ENCODE results near the gene MARCHF5. TPM values are rescaled to one million over a fixed set of nuclear protein-coding genes. Genes with fewer than 3 reads are reported as not detected.
A peak's percentile ranks its signal among the peaks of the same experiment; 100 is the strongest.
"Not testable (repeated sequence)": the region's sequence is repeated elsewhere in the genome, so short reads cannot be mapped to it uniquely, and the experiment has no call there.

The MARCHF5 gene
- total RNA-seq, 8 experiments from 2014 or later, result 10.9 to 32.9 (median 17.1) TPM

- H3K4me1 ChIP-seq (replicated peaks in 1 of 2), result no peaks in the 10 kb centered on the region
- WGBS, 10 experiments, result 0 to 100% (median 91%) methylated on average over 1 to 2 of the region's 2 CpGs; no CpG with 5 or more reads in 6 of the 10 experiments
- H3K4me3 ChIP-seq, result no peak overlapping the region
- ATAC-seq (replicated peaks in 6 of 8), result peak in 3 of 8 experiments; percentile 95 to 96 (median 95)
- in situ Hi-C loops (cut with MboI; ENCODE audit: low pct_unique_long_range_greater_than_20kb in 2 of 9, low sequenced_read_pairs in 9 of 9, unreplicated experiment in 9 of 9), result no loop called here
- H3K27ac ChIP-seq, result no peak overlapping the region
Observed at GRCh38 chr10:92316610-92317009, 25.6 kb downstream of the MARCHF5 start.

GRCh38 chr10:92323079-92323478, 32.1 kb downstream of the MARCHF5 start:
- in situ Hi-C loops (cut with MboI; ENCODE audit: low pct_unique_long_range_greater_than_20kb in 2 of 9, low sequenced_read_pairs in 9 of 9, unreplicated experiment in 9 of 9), result no loop called here
- no peaks in the 10 kb centered on the region for H3K4me1 ChIP-seq (replicated peaks in 1 of 2)
- no peak overlapping the region for H3K27ac ChIP-seq
- 83 to 100% (median 95%) methylated on average over 2 of the region's 2 CpGs; no CpG with 5 or more reads in 7 of the 10 experiments for WGBS, 10 experiments
- no peak overlapping the region for H3K4me3 ChIP-seq
- ATAC-seq (replicated peaks in 6 of 8), result no peak

- WGBS, 10 experiments, result 64 to 100% (median 90%) methylated on average over 1 to 3 of the region's 3 CpGs; no CpG with 5 or more reads in 1 of the 10 experiments
- Histone ChIP-seq H3K4me3 (no peak overlapping the region), H3K27ac (no peak overlapping the region), H3K4me1 (replicated peaks in 1 of 2) (no peaks in the 10 kb centered on the region)
- in situ Hi-C loops (cut with MboI; ENCODE audit: low pct_unique_long_range_greater_than_20kb in 2 of 9, low sequenced_read_pairs in 9 of 9, unreplicated experiment in 9 of 9), result no loop called here
- peak in 1 of 8 experiments; percentile 13 for ATAC-seq (replicated peaks in 6 of 8)
Observed at GRCh38 chr10:92327445-92328433, 36.8 kb downstream of the MARCHF5 start.

- Histone ChIP-seq H3K4me3 (no peak overlapping the region), H3K4me1 (replicated peaks in 1 of 2) (no peaks in the 10 kb centered on the region), H3K27ac (no peak overlapping the region)
- ATAC-seq (replicated peaks in 6 of 8), result no peak
- in situ Hi-C loops (cut with MboI; ENCODE audit: low pct_unique_long_range_greater_than_20kb in 2 of 9, low sequenced_read_pairs in 9 of 9, unreplicated experiment in 9 of 9), result no loop called here
Observed at GRCh38 chr10:92328993-92329392, 38.0 kb downstream of the MARCHF5 start.

GRCh38 chr10:92329927-92330326, 39.0 kb downstream of the MARCHF5 start:
- H3K4me3 ChIP-seq; H3K27ac ChIP-seq; in situ Hi-C loops (cut with MboI; ENCODE audit: low pct_unique_long_range_greater_than_20kb in 2 of 9, low sequenced_read_pairs in 9 of 9, unreplicated experiment in 9 of 9); ATAC-seq (replicated peaks in 6 of 8); H3K4me1 ChIP-seq (replicated peaks in 1 of 2): not testable (repeated sequence)
- 85 to 100% (median 95%) methylated on average over 3 to 6 of the region's 6 CpGs; no CpG with 5 or more reads in 4 of the 10 experiments for WGBS, 10 experiments

- WGBS, 10 experiments, result 100% methylated on average over 2 of the region's 2 CpGs; no CpG with 5 or more reads in 6 of the 10 experiments
- no peak for ATAC-seq (replicated peaks in 6 of 8)
- no peak overlapping the region for H3K4me3 ChIP-seq
Observed at GRCh38 chr10:92342796-92343195, 51.8 kb downstream of the MARCHF5 start.

GRCh38 chr10:92345575-92345974, 54.6 kb downstream of the MARCHF5 start:
- in situ Hi-C loops (cut with MboI; ENCODE audit: low pct_unique_long_range_greater_than_20kb in 2 of 9, low sequenced_read_pairs in 9 of 9, unreplicated experiment in 9 of 9); H3K4me3 ChIP-seq; ATAC-seq (replicated peaks in 6 of 8); H3K4me1 ChIP-seq (replicated peaks in 1 of 2); H3K27ac ChIP-seq: not testable (repeated sequence)
- WGBS, 10 experiments, result 80 to 100% (median 96%) methylated on average over 1 to 5 of the region's 5 CpGs; no CpG with 5 or more reads in 2 of the 10 experiments

More at GRCh38 chr10:92342796-92343195, 51.8 kb downstream of the MARCHF5 start:
- no peak overlapping the region for H3K27ac ChIP-seq
- in situ Hi-C loops (cut with MboI; ENCODE audit: low pct_unique_long_range_greater_than_20kb in 2 of 9, low sequenced_read_pairs in 9 of 9, unreplicated experiment in 9 of 9), result no loop called here
- H3K4me1 ChIP-seq (replicated peaks in 1 of 2), result no peaks in the 10 kb centered on the region

GRCh38 chr10:92347035-92347676, 56.2 kb downstream of the MARCHF5 start:
- H3K27ac ChIP-seq; in situ Hi-C loops (cut with MboI; ENCODE audit: low pct_unique_long_range_greater_than_20kb in 2 of 9, low sequenced_read_pairs in 9 of 9, unreplicated experiment in 9 of 9): not testable (repeated sequence)
- WGBS, 10 experiments, result 90 to 100% (median 100%) methylated on average over 1 to 5 of the region's 9 CpGs; no CpG with 5 or more reads in 4 of the 10 experiments

GRCh38 chr10:92350411-92350810, 59.4 kb downstream of the MARCHF5 start:
- Histone ChIP-seq H3K27ac (no peak overlapping the region), H3K4me3 (no peak overlapping the region), H3K4me1 (replicated peaks in 1 of 2) (no peaks in the 10 kb centered on the region)
- no peak for ATAC-seq (replicated peaks in 6 of 8)
- in situ Hi-C loops (cut with MboI; ENCODE audit: low pct_unique_long_range_greater_than_20kb in 2 of 9, low sequenced_read_pairs in 9 of 9, unreplicated experiment in 9 of 9), result no loop called here
- 67 to 100% (median 98%) methylated on average over 1 to 3 of the region's 4 CpGs; no CpG with 5 or more reads in 4 of the 10 experiments for WGBS, 10 experiments

More at GRCh38 chr10:92347035-92347676, 56.2 kb downstream of the MARCHF5 start:
- not testable (repeated sequence) for H3K4me3 ChIP-seq; H3K4me1 ChIP-seq (replicated peaks in 1 of 2); ATAC-seq (replicated peaks in 6 of 8)

GRCh38 chr10:92354587-92354986, 63.6 kb downstream of the MARCHF5 start:
- 0 to 100% (median 33%) methylated on average over 1 to 4 of the region's 4 CpGs for WGBS, 10 experiments
- H3K4me3 ChIP-seq, result no peak overlapping the region
- H3K4me1 ChIP-seq (replicated peaks in 1 of 2), result no peaks in the 10 kb centered on the region
- no peak for ATAC-seq (replicated peaks in 6 of 8)
- in situ Hi-C loops (cut with MboI; ENCODE audit: low pct_unique_long_range_greater_than_20kb in 2 of 9, low sequenced_read_pairs in 9 of 9, unreplicated experiment in 9 of 9), result no loop called here
- no peak overlapping the region for H3K27ac ChIP-seq

GRCh38 chr10:92356041-92356440, 65.1 kb downstream of the MARCHF5 start:
- H3K4me1 ChIP-seq (replicated peaks in 1 of 2), result no peaks in the 10 kb centered on the region
- in situ Hi-C loops (cut with MboI; ENCODE audit: low pct_unique_long_range_greater_than_20kb in 2 of 9, low sequenced_read_pairs in 9 of 9, unreplicated experiment in 9 of 9), result no loop called here
- no peak overlapping the region for H3K27ac ChIP-seq
- H3K4me3 ChIP-seq, result no peak overlapping the region
- 71 to 100% (median 94%) methylated on average over 1 to 6 of the region's 7 CpGs; no CpG with 5 or more reads in 1 of the 10 experiments for WGBS, 10 experiments
- ATAC-seq (replicated peaks in 6 of 8), result no peak

GRCh38 chr10:92363498-92363897, 72.5 kb downstream of the MARCHF5 start:
- no peaks in the 10 kb centered on the region for H3K4me1 ChIP-seq (replicated peaks in 1 of 2)
- in situ Hi-C loops (cut with MboI; ENCODE audit: low pct_unique_long_range_greater_than_20kb in 2 of 9, low sequenced_read_pairs in 9 of 9, unreplicated experiment in 9 of 9), result no loop called here
- ATAC-seq (replicated peaks in 6 of 8), result no peak
- no peak overlapping the region for H3K27ac ChIP-seq
- WGBS, 10 experiments, result 33 to 100% (median 79%) methylated on average over 1 to 3 of the region's 4 CpGs; no CpG with 5 or more reads in 2 of the 10 experiments
- no peak overlapping the region for H3K4me3 ChIP-seq

GRCh38 chr10:92366412-92367021, 75.5 kb downstream of the MARCHF5 start:
- no peak for ATAC-seq (replicated peaks in 6 of 8)
- Histone ChIP-seq H3K27ac (no peak overlapping the region), H3K4me3 (no peak overlapping the region), H3K4me1 (replicated peaks in 1 of 2) (no peaks in the 10 kb centered on the region)
- WGBS, 10 experiments, result 35 to 95% (median 76%) methylated on average over 1 to 5 of the region's 5 CpGs
- in situ Hi-C loops (cut with MboI; ENCODE audit: low pct_unique_long_range_greater_than_20kb in 2 of 9, low sequenced_read_pairs in 9 of 9, unreplicated experiment in 9 of 9), result no loop called here

Measured in motor neuron (in vitro differentiated cells).